ENCODE results near the gene PANK2. TPM values are rescaled to one million over a fixed set of nuclear protein-coding genes. Genes with fewer than 3 reads are reported as not detected.

The PANK2 gene
- total and polyA plus RNA-seq, 2 experiments from 2014 or later, result 36.1 to 72.0 TPM

GRCh38 chr20:3973705-3974104 is 84.5 kb downstream of the PANK2 start (continued):
- TF ChIP-seq ZNF462 (CRISPR knock-in tag; IDR thresholded peaks at IDR 0.05) (no peak), NANOG (IDR thresholded peaks at IDR 0.05; ENCODE audit: borderline replicate concordance) (no peak), POLR2AphosphoS5 (IDR thresholded peaks at IDR 0.05; ENCODE audit: low read depth) (no peak), EZH2phosphoT487 (IDR thresholded peaks at IDR 0.05; ENCODE audit: unreplicated experiment) (no peak), CTCF (conservative IDR thresholded peaks at IDR 0.05; ENCODE audit: low read depth in 2 of 2) (no peak)

- Histone ChIP-seq H3K9me2 (ENCODE audit: insufficient read depth) (no peaks in the 10 kb centered on the region), H3K27me3 (ENCODE audit: insufficient read depth) (no peaks in the 10 kb centered on the region), H3K27ac (ENCODE audit: low read depth) (no peak overlapping the region), H2AFZ (no peak overlapping the region), H3K4me3 (no peak overlapping the region), H4K20me1 (replicated peaks; ENCODE audit: insufficient read depth) (no peaks in the 10 kb centered on the region), H3K36me3 (ENCODE audit: insufficient read depth) (no peaks in the 10 kb centered on the region), H3K4me2 (no peak overlapping the region), H3F3A (replicated peaks; ENCODE audit: low read depth) (no peaks in the 10 kb centered on the region), H3K4me1 (ENCODE audit: insufficient read depth) (peaks cover 7% of the 10 kb centered on the region; the same call in 1 of the 2 replicates), H3K79me2 (replicated peaks; ENCODE audit: insufficient read depth) (0 out of 2 replicates have a peak, but pooled peaks cover 2% of the 10 kb centered on the region)
- Mint-ChIP-seq H3K4me1 (peaks cover 5% of the 10 kb centered on the region), H3K9me3 (no peaks in the 10 kb centered on the region), H3K36me3 (ENCODE audit: low read depth) (no peaks in the 10 kb centered on the region), H3K27me3 (ENCODE audit: insufficient read depth, low read depth, poor library complexity) (peaks cover 5% of the 10 kb centered on the region), H3K4me3 (no peak overlapping the region), H3K27ac (no peak overlapping the region)
- no peak for DNase-seq (ENCODE audit: low spot score)
- ATAC-seq, result no peak
- TF ChIP-seq POLR2AphosphoS5 (IDR thresholded peaks at IDR 0.05; ENCODE audit: low read depth) (no peak), CTCF (conservative IDR thresholded peaks at IDR 0.05; ENCODE audit: low read depth in 2 of 2) (no peak)
Measured at GRCh38 chr20:3976511-3976910, 87.3 kb downstream of the PANK2 start.

All from GM23338 (cell line).